ENCODE data around the gene NUAK2. TPM values are rescaled to one million over a fixed set of nuclear protein-coding genes. Genes with fewer than 3 reads are reported as not detected.

The NUAK2 gene
- total RNA-seq, 1 donor from 2014 or later, result 0.74 TPM

DNA sequence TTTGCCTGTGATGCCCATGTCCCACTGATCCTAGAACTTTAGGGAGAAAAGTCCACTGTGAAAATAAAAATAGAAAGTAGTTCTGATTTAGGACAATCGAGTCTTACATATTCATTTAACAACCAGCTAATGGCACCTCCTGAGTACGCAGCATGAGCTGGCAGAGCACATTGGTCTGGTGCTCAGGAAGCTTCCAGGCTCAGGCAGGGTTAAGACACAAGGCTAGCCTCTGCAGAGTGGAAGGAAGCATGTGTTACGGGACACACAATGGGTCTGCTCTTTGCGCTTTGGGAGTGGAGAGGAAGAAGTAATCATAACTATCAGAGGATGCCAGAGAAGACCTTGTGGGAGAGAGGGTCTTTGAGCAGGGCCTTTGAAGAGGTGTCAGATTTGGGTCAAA lies 39.3 kb upstream of the NUAK2 start:
- peaks cover 54% of the 10 kb centered on the region for H3K27me3 ChIP-seq (ENCODE audit: low read depth)
- no peak for DNase-seq
- TF ChIP-seq, protein P1, sequence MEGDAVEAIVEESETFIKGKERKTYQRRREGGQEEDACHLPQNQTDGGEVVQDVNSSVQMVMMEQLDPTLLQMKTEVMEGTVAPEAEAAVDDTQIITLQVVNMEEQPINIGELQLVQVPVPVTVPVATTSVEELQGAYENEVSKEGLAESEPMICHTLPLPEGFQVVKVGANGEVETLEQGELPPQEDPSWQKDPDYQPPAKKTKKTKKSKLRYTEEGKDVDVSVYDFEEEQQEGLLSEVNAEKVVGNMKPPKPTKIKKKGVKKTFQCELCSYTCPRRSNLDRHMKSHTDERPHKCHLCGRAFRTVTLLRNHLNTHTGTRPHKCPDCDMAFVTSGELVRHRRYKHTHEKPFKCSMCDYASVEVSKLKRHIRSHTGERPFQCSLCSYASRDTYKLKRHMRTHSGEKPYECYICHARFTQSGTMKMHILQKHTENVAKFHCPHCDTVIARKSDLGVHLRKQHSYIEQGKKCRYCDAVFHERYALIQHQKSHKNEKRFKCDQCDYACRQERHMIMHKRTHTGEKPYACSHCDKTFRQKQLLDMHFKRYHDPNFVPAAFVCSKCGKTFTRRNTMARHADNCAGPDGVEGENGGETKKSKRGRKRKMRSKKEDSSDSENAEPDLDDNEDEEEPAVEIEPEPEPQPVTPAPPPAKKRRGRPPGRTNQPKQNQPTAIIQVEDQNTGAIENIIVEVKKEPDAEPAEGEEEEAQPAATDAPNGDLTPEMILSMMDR (IDR thresholded peaks at IDR 0.05; ENCODE audit: borderline replicate concordance), result no peak
- H3K4me1 ChIP-seq, result peaks cover 6% of the 10 kb centered on the region
- no peaks in the 10 kb centered on the region for H3K36me3 ChIP-seq
- H3K9me3 ChIP-seq (replicated peaks), result no peaks in the 10 kb centered on the region
- H3K4me3 ChIP-seq, result no peak overlapping the region
- intact Hi-C loops (cut with micrococcal nuclease), result no loop called here
- no peak overlapping the region for H3K27ac ChIP-seq (replicated peaks)

GRCh38 chr1:205359771-205360565 lies 38.4 kb upstream of the NUAK2 start:
- intact Hi-C loops (cut with micrococcal nuclease), result no loop called here
- Histone ChIP-seq H3K27ac (replicated peaks) (no peak overlapping the region), H3K36me3 (no peaks in the 10 kb centered on the region)

DNA sequence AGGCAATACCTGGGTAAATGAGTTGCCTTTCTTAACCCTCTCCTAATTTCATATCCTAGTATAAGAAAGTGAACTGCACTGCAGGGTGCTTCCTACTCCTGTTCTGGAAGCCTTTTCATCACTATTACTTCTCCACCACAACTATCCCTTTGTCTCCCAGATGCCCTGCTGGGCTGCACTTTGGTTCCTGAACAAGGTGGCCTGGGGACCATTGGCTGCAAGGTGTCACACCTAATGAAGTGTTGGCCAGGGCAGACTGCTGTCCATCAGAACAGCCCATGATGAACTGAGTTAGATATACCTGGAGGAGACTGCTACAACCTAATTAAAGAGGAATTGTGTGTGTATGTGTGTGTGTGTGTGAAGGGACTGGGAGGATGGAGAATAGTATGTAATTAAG lies 37.0 kb upstream of the NUAK2 start:
- H3K27ac ChIP-seq (replicated peaks), result no peak overlapping the region
- H3K4me3 ChIP-seq, result no peak overlapping the region
- H3K4me1 ChIP-seq, result peaks cover 6% of the 10 kb centered on the region
- TF ChIP-seq, protein P1 (IDR thresholded peaks at IDR 0.05; ENCODE audit: borderline replicate concordance), result no peak
- H3K9me3 ChIP-seq (replicated peaks), result no peaks in the 10 kb centered on the region
- H3K36me3 ChIP-seq, result no peaks in the 10 kb centered on the region
- H3K27me3 ChIP-seq (ENCODE audit: low read depth), result peaks cover 64% of the 10 kb centered on the region
- intact Hi-C loops (cut with micrococcal nuclease), result no loop called here
- no peak for DNase-seq

More at GRCh38 chr1:205359771-205360565, 38.4 kb upstream of the NUAK2 start:
- Histone ChIP-seq H3K9me3 (replicated peaks) (no peaks in the 10 kb centered on the region), H3K4me1 (peaks cover 6% of the 10 kb centered on the region), H3K27me3 (ENCODE audit: low read depth) (peaks cover 64% of the 10 kb centered on the region), H3K4me3 (no peak overlapping the region)
- DNase-seq, result no peak
- TF ChIP-seq, protein P1 (IDR thresholded peaks at IDR 0.05; ENCODE audit: borderline replicate concordance), result no peak

- TF ChIP-seq, protein P1 (IDR thresholded peaks at IDR 0.05; ENCODE audit: borderline replicate concordance), result no peak
- peaks cover 64% of the 10 kb centered on the region for H3K27me3 ChIP-seq (ENCODE audit: low read depth)
- peaks cover 6% of the 10 kb centered on the region for H3K4me1 ChIP-seq
- H3K4me3 ChIP-seq, result no peak overlapping the region
- no peaks in the 10 kb centered on the region for H3K9me3 ChIP-seq (replicated peaks)
- H3K27ac ChIP-seq (replicated peaks), result no peak overlapping the region
- no peak for DNase-seq
- no peaks in the 10 kb centered on the region for H3K36me3 ChIP-seq
- intact Hi-C loops (cut with micrococcal nuclease), result no loop called here
Observed at GRCh38 chr1:205357567-205357966, 36.0 kb upstream of the NUAK2 start.

- no peak within 1 kb of the TSS for H3K4me3 ChIP-seq
- H3K9me3 ChIP-seq (replicated peaks), result no peaks in the 10 kb centered on the region
- H3K4me1 ChIP-seq, result peaks cover 6% of the 10 kb centered on the region
- no peak for DNase-seq
- TF ChIP-seq, protein P1 (IDR thresholded peaks at IDR 0.05; ENCODE audit: borderline replicate concordance), result no peak
- no peak within 1 kb of the TSS for H3K27ac ChIP-seq (replicated peaks)
- H3K36me3 ChIP-seq, result no peaks in the 10 kb centered on the region
- intact Hi-C loops (cut with micrococcal nuclease), result no loop called here
- H3K27me3 ChIP-seq (ENCODE audit: low read depth), result peaks cover 64% of the 10 kb centered on the region
Observed at GRCh38 chr1:205356440-205357139, 35.0 kb upstream of the NUAK2 start, which contains the start of gene KLHDC8A. KLHDC8A (minus strand) TSS chr1:205356922; CDS start chr1:205343604, 13,318 bp downstream.

Data from left ventricle myocardium inferior (tissue), 1 donor.